GM12878 (cell line): Measurements from ENCODE around the gene PLPP7. TPM values are rescaled to one million over a fixed set of nuclear protein-coding genes. Genes with fewer than 3 reads are reported as not detected.
"Not testable (repeated sequence)": the region's sequence is repeated elsewhere in the genome, so short reads cannot be mapped to it uniquely, and the experiment has no call there.

ENCODE experiments used
- ATAC-seq: fragments of 200-7000 bp; cut with Tn5 transposase; 3 replicates; pipeline ENCODE4 v1.9.1; 2020; ENCODE audit warnings: mild to moderate bottlenecking, moderate library complexity
- BruUV-seq: library from RNA; stranded (reverse); fragments of 400-500 nt; replicated peaks from 2 replicates; lab custom pipeline; 2021; lab: Mats Ljungman, UMichigan
- CTCF ChIA-PET: fragments of 300-600 bp; sonication (Branson Sonifier 250); formaldehyde crosslinking; extraction: SDS; loops from one replicate; lab custom pipeline; 2021; ENCODE audit warnings: inconsistent platforms; lab: Yijun Ruan, JAX
- POLR2A ChIA-PET: fragments of 350-600 bp; formaldehyde crosslinking; extraction: SDS; loops from one replicate; lab custom pipeline; 2021; ENCODE audit warnings: inconsistent platforms; lab: Charles Lee
- RAD21 ChIA-PET: fragments of 300-600 bp; sonication (Branson Sonifier 250); formaldehyde crosslinking; loops from one replicate; lab custom pipeline; 2023; ENCODE audit warnings: antibody characterized with exemption; ENCODE audit not compliant: unreplicated experiment; lab: Charles Lee
- SMC1A ChIA-PET: fragments of 300-600 bp; sonication (Branson Sonifier 250); formaldehyde crosslinking; loops from one replicate; lab custom pipeline; 2023; ENCODE audit not compliant: unreplicated experiment, uncharacterized antibody; lab: Charles Lee
- DNase-seq: peaks from one replicate; pipeline ENCODE4 v3.0.0-alpha.2; 2011; ENCODE audit warnings: low read depth, low spot score
- FAIRE-seq: peaks from 3 replicates; lab custom pipeline; 2011; peaks lifted over from hg19 to GRCh38; lab: Jason Lieb, UNC
- H2AFZ ChIP-seq: 2 replicates; pipeline ENCODE4 v1.6.0; 2011; ENCODE audit warnings: low read depth, low read length, control low read depth; ENCODE audit not compliant: control insufficient read depth
- H3K27ac ChIP-seq: 2 replicates; pipeline ENCODE4 v1.5.1; 2011; ENCODE audit warnings: control low read depth; ENCODE audit not compliant: control insufficient read depth, insufficient read depth
- H3K27me3 ChIP-seq, 2 experiments: replicated peaks in 1 of 2; 2 replicates each; pipeline versions ENCODE4 v1.6.0 to v1.6.1; 2011; ENCODE audit warnings: low read length in 1 of 2; ENCODE audit not compliant: control insufficient read depth in 2 of 2, insufficient read depth in 2 of 2
- H3K36me3 ChIP-seq, 2 experiments: 2 replicates each; pipeline ENCODE4 v1.5.1; 2011; ENCODE audit warnings: low read length in 1 of 2; ENCODE audit not compliant: control insufficient read depth in 2 of 2, insufficient read depth in 2 of 2
- H3K4me1 ChIP-seq: 2 replicates; pipeline ENCODE4 v1.6.1; 2011; ENCODE audit warnings: mild to moderate bottlenecking, low read length, moderate library complexity, mixed read lengths; ENCODE audit not compliant: control insufficient read depth, insufficient read depth
- H3K4me2 ChIP-seq: 2 replicates; pipeline ENCODE4 v1.6.0; 2011; ENCODE audit warnings: control low read depth; ENCODE audit not compliant: control insufficient read depth, insufficient read depth
- H3K4me3 ChIP-seq: fragments of 200-600 bp; sonication (generic); 2 replicates; pipeline ENCODE4 v1.5.1; 2016
- H3K79me2 ChIP-seq: 2 replicates; pipeline ENCODE4 v1.6.0; 2011; ENCODE audit warnings: low read length; ENCODE audit not compliant: control insufficient read depth, insufficient read depth
- H3K9ac ChIP-seq: 2 replicates; pipeline ENCODE4 v1.8.0; 2011; ENCODE audit warnings: low read length, control low read depth, mixed read lengths; ENCODE audit not compliant: control insufficient read depth, insufficient read depth
- H3K9me3 ChIP-seq: replicated peaks from 3 replicates; pipeline ENCODE4 v1.5.1; 2011; ENCODE audit warnings: mild to moderate bottlenecking, low read length; ENCODE audit not compliant: control insufficient read depth, insufficient read depth
- H4K20me1 ChIP-seq: 2 replicates; pipeline ENCODE4 v1.6.0; 2011; ENCODE audit not compliant: control insufficient read depth, insufficient read depth
- WGBS: methylation state at CpG from one replicate; pipeline ENCODE4 v1.1.6; 2016; ENCODE audit warnings: low lambda C conversion rate; ENCODE audit not compliant: insufficient replicate concordance, insufficient coverage; ENCODE audit errors: missing lambda C conversion rate; 5-methylcytosine and 5-hydroxymethylcytosine counted together
- in situ Hi-C: fragments of 300-500 bp; cut with MboI; formaldehyde crosslinking; loops from 9 replicates; pipeline ENCODE4 v1.14.3; 2018; ENCODE audit warnings: mixed read lengths
- intact Hi-C: fragments of 100-400 bp; cut with micrococcal nuclease; formaldehyde crosslinking; loops from one replicate; pipeline ENCODE4 v1.14.2; 2022; ENCODE audit not compliant: unreplicated experiment
- polyA plus RNA-seq, 11 experiments: library from polyadenylated mRNA; depleted of rRNA in 4 of 11; unstranded in 6 of 11; stranded (reverse) in 5 of 11; fragments of >200 nt; fragmentation: Nextera tagmentation in 4 of 11; fragmentation: Illumina TruSeq in 1 of 11; extraction: Ambion mirVana in 4 of 11; extraction: Trizol in 1 of 11; gene quantifications; 1 replicate in 1 of 11; 2 replicates in 10 of 11; pipeline versions ENCODE4 v1.2.1 to v1.2.3, GENCODE V29; 2011 to 2016; ENCODE audit warnings: inconsistent platforms in 2 of 11, missing spikeins in 2 of 11, low read depth in 1 of 11
- total RNA-seq, 4 experiments: library from RNA; depleted of rRNA in 3 of 4; stranded (reverse); fragments of >200 nt in 3 of 4; fragmentation: Illumina TruSeq in 1 of 4; extraction: Trizol in 1 of 4; gene quantifications; 2 replicates each; pipeline versions ENCODE4 v1.2.1 to v1.2.3, GENCODE V29; 2013 to 2021

The PLPP7 gene
- total and polyA plus RNA-seq, 10 of the 15 experiments (the other 5 are each of a cell fraction or from before 2014, with no cell fraction given): 0.05 to 1.0 (median 0.40) TPM; not detected in 3

DNA sequence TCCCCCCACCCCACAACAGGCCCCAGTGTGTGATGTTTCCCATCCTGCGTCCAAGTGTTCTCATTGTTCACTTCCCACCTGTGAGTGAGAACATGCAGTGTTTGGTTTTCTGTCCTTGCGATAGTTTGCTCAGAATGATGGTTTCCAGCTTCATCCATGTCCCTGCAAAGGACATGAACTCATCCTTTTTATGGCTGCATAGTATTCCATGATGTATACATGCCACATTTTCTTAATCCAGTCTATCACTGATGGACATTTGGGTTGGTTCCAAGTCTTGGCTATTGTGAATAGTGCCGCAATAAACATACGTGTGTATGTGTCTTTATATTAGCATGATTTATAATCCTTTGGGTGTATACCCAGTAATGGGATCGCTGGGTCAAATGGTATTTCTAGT lies 49.7 kb downstream of the PLPP7 start:
- H3K4me3 ChIP-seq, H2AFZ ChIP-seq, H3K27me3 ChIP-seq, H3K9me3 ChIP-seq, SMC1A ChIA-PET, DNase-seq, CTCF ChIA-PET, H3K4me2 ChIP-seq, H3K9ac ChIP-seq, ATAC-seq, H3K27ac ChIP-seq, FAIRE-seq, H3K4me1 ChIP-seq, H4K20me1 ChIP-seq, BruUV-seq, H3K36me3 ChIP-seq, POLR2A ChIA-PET, H3K79me2 ChIP-seq: not testable (repeated sequence)
- 83% methylated on average over 5 of the region's 5 CpGs for whole genome bisulfite sequencing
- intact Hi-C loops (loop anchor here (5.0 kb wide), 1 partner anchor 102 kb away; no protein-coding TSS in a partner anchor), in situ Hi-C loops (loop anchor here (5.0 kb wide), 1 partner anchor 162 kb away; no protein-coding TSS in a partner anchor)
- RAD21 ChIA-PET: interaction anchor here (6.0 kb wide), 1 partner anchor 161 kb away, joined by 74 read pairs; no protein-coding TSS in a partner anchor

DNA sequence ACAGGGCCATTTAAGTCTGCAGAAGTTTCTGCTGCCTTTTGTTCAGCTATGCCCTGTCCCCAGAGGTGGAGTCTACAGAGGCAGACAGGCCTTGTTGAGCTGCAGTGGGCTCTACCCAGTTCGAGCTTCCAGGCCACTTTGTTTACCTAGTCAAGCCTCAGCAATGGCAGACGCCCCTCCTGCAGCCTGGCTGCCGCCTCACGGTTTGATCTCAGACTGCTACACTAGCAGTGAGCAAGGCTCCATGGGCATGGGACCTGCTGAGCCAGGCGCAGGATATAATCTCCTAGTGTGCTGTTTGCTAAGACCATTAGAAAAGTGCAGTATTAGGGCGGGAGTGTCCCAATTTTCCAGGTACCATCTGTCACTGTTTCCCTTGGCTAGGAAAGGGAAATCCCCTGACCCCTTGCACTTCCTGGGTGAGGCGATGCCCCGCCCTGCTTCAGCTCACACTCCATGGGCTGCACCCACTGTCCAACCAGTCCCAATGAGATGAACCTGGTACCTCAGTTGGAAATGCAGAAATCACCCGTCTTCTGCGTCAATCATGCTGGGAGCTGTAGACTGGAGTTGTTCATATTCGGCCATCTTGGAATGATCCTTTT lies 55.5 kb downstream of the PLPP7 start:
- H3K4me3 ChIP-seq, H3K4me2 ChIP-seq, in situ Hi-C loops, DNase-seq, RAD21 ChIA-PET, H3K4me1 ChIP-seq, H3K36me3 ChIP-seq, H4K20me1 ChIP-seq, H3K27me3 ChIP-seq, intact Hi-C loops, H3K79me2 ChIP-seq, H3K27ac ChIP-seq, H2AFZ ChIP-seq, SMC1A ChIA-PET, H3K9ac ChIP-seq, POLR2A ChIA-PET, FAIRE-seq, H3K9me3 ChIP-seq, ATAC-seq, BruUV-seq: not testable (repeated sequence)
- CTCF ChIA-PET: interaction anchor here (1.4 kb wide), 1 partner anchor 9 kb away, joined by 5 read pairs; no protein-coding TSS in a partner anchor
- 55% methylated on average over 11 of the region's 11 CpGs for WGBS
